ENCODE data around the gene SERPINE1. TPM values are rescaled to one million over a fixed set of nuclear protein-coding genes. Genes with fewer than 3 reads are reported as not detected.

SERPINE1 gene
- total and polyA plus RNA-seq, 2 of the 8 experiments (the other 6 are each of a cell fraction or from before 2014, with no cell fraction given): 3.7 to 5.6 TPM

GRCh38 chr7:101077303-101078086 is 49.4 kb upstream of the SERPINE1 start:
- H3K4me1 ChIP-seq (replicated peaks in 1 of 4; ENCODE audit: control insufficient read depth in 3 of 4, insufficient read depth in 4 of 4, low read length in 3 of 4): no peaks in the 10 kb centered on the region
- no peak overlapping the region for H4K5ac ChIP-seq (ENCODE audit: insufficient read length, low read depth, low read length)
- H4K91ac ChIP-seq (replicated peaks; ENCODE audit: insufficient read length, low read length): no peak overlapping the region
- no peaks in the 10 kb centered on the region for H3K27me3 ChIP-seq (replicated peaks in 1 of 4; ENCODE audit: control insufficient read depth in 3 of 4, extremely low read depth in 1 of 4, insufficient read depth in 3 of 4, low read length in 3 of 4)
- no peak overlapping the region for H3K14ac ChIP-seq (ENCODE audit: insufficient read length)
- ChIA-PET POLR2A (ENCODE audit: partially characterized antibody) (no interaction called here), CTCF (ENCODE audit: partially characterized antibody) (interaction anchor here (0.6 to 3.1 kb wide), 31 partner anchors 8 to 287 kb away, joined by 3 to 17 read pairs (median 4); partner anchors contain the start of genes ACHE, MUC12 and MUC3A)
- H4K8ac ChIP-seq (ENCODE audit: extremely low read depth, insufficient read depth, low read length): no peak overlapping the region
- no peak overlapping the region for H3K4me3 ChIP-seq (ENCODE audit: extremely low read depth in 1 of 4, insufficient read depth in 2 of 4, low read depth in 3 of 4, low read length in 4 of 4)
- DNase-seq (ENCODE audit: low read depth in 1 of 2, low spot score in 2 of 2) (peak; percentile 89 to 98), FAIRE-seq (peak; percentile 58)
- H3K36me3 ChIP-seq (ENCODE audit: control insufficient read depth in 2 of 4, insufficient read depth in 4 of 4, low read length in 3 of 4): no peaks in the 10 kb centered on the region
- no peaks in the 10 kb centered on the region for H3K23me2 ChIP-seq (ENCODE audit: low read depth, low read length)
- H3K4ac ChIP-seq (replicated peaks; ENCODE audit: insufficient read length, low read depth, low read length): no peak overlapping the region
- H3K18ac ChIP-seq (ENCODE audit: extremely low read depth, low read length): no peak overlapping the region; the same call in 1 of the 2 replicates
- H3K4me2 ChIP-seq (ENCODE audit: insufficient read depth in 1 of 2, low read depth in 2 of 2, low read length in 2 of 2): no peak overlapping the region
- H2BK120ac ChIP-seq (replicated peaks; ENCODE audit: low read depth, low read length): no peak overlapping the region
- H2BK5ac ChIP-seq (ENCODE audit: low read depth, low read length): no peak overlapping the region
- no peak overlapping the region for H3K23ac ChIP-seq (ENCODE audit: insufficient read length)
- no peak overlapping the region for H3K27ac ChIP-seq (ENCODE audit: low read depth, low read length)
- no peak overlapping the region for H2BK20ac ChIP-seq (ENCODE audit: low read length)
- H3K56ac ChIP-seq (replicated peaks; ENCODE audit: insufficient read length, low read depth, low read length): no peak overlapping the region
- H2BK15ac ChIP-seq (ENCODE audit: low read length): no peak overlapping the region
- H3K9me3 ChIP-seq (ENCODE audit: insufficient read depth in 2 of 2, low read depth in 1 of 2, low read length in 1 of 2): no peaks in the 10 kb centered on the region
- H2AFZ ChIP-seq (ENCODE audit: low read length): no peak overlapping the region
- WGBS, 2 experiments (ENCODE audit: extremely low coverage in 1 of 2, insufficient coverage in 1 of 2, insufficient read length in 1 of 2, insufficient replicate concordance in 2 of 2, low coverage in 1 of 2, low lambda C conversion rate in 2 of 2, missing lambda C conversion rate in 1 of 2): 34% methylated on average over 11 of the region's 13 CpGs; no CpG with 5 or more reads in 1 of the 2 experiments
- no peaks in the 10 kb centered on the region for H3K79me2 ChIP-seq (ENCODE audit: control insufficient read depth in 1 of 2, insufficient read depth in 2 of 2, low read length in 2 of 2)
- no peaks in the 10 kb centered on the region for H3K79me1 ChIP-seq (ENCODE audit: low read depth, low read length)
- no peak overlapping the region for H2BK12ac ChIP-seq (ENCODE audit: low read depth, low read length)
- H3K9ac ChIP-seq (replicated peaks in 1 of 4; ENCODE audit: extremely low read depth in 1 of 4, low read depth in 3 of 4, low read length in 3 of 4): no peak overlapping the region
- H2AK5ac ChIP-seq (ENCODE audit: low read depth, low read length): no peak overlapping the region
- H4K20me1 ChIP-seq (replicated peaks in 1 of 2; ENCODE audit: control insufficient read depth in 1 of 2, insufficient read depth in 2 of 2, low read length in 2 of 2): no peaks in the 10 kb centered on the region
- TF ChIP-seq PHF8 (conservative IDR thresholded peaks at IDR 0.05; ENCODE audit: low read depth, low read length) (no peak), SP1 (IDR thresholded peaks at IDR 0.05; ENCODE audit: low read depth, low read length) (no peak), BRCA1 (IDR thresholded peaks at IDR 0.05; ENCODE audit: low read depth, low read length) (peak; percentile 35; the same call in 1 of the 2 replicates), CBX8 (IDR thresholded peaks at IDR 0.05; ENCODE audit: borderline replicate concordance, low read depth, low read length) (no peak), TCF12 (IDR thresholded peaks at IDR 0.05; ENCODE audit: low read depth, low read length) (0 out of 2 replicates have a peak, but pooled peaks have one; percentile 7), POLR2AphosphoS5 (IDR thresholded peaks at IDR 0.05; ENCODE audit: low read depth, low read length) (no peak), HDAC6 (IDR thresholded peaks at IDR 0.05; ENCODE audit: low read depth, low read length) (no peak), KDM5A (IDR thresholded peaks at IDR 0.05; ENCODE audit: low read length) (no peak), NANOG (IDR thresholded peaks at IDR 0.05; ENCODE audit: insufficient read depth, low read depth, low read length, poor library complexity, severe bottlenecking) (no peak), RAD21 (IDR thresholded peaks at IDR 0.05 in 1 of 2, conservative IDR thresholded peaks at IDR 0.05 in 1 of 2; ENCODE audit: low read depth in 2 of 2, low read length in 2 of 2) (peak; percentile 97), GTF2F1 (IDR thresholded peaks at IDR 0.05; ENCODE audit: borderline replicate concordance, low read depth, low read length) (no peak), TBP (IDR thresholded peaks at IDR 0.05; ENCODE audit: low read depth, low read length) (peak; percentile 50; the same call in 1 of the 2 replicates), RXRA (IDR thresholded peaks at IDR 0.05; ENCODE audit: insufficient read depth, low read depth, low read length) (no peak)

All from H1 (cell line).